ENCODE results near the gene DYNLL2. TPM values are rescaled to one million over a fixed set of nuclear protein-coding genes. Genes with fewer than 3 reads are reported as not detected.

Gene DYNLL2
- total RNA-seq, 4 donors from 2014 or later: 35.6 to 51.0 (median 41.2) TPM

DNA sequence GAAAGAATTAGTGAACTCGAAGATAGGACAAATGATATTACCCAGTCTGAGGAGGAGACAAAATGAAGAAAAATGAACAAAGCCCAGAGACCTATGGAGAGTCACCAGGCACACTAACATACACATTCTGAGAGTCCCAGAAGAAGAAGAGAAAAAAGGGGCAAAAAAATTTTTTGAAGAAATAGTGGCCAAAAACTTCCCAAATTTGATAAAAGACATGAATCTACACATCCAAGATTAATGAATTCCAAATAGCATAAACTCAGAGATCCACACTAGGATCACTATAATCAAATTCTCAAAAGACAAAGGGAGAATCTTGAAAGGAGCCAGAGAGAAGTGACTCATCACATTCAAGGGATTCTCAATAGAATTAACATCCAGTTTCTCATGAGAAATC is 61.6 kb downstream of the DYNLL2 start:
- Histone ChIP-seq H3K36me3 (no peaks in the 10 kb centered on the region), H3K4me1 (no peaks in the 10 kb centered on the region), H3K4me3 (replicated peaks in 1 of 3) (no peak overlapping the region), H3K27ac (no peak overlapping the region), H3K9me3 (no peaks in the 10 kb centered on the region), H3K27me3 (no peaks in the 10 kb centered on the region)
- 85 to 89% methylated on average over 1 of the region's 1 CpG for WGBS, 2 donors
- intact Hi-C loops (cut with DNase I): no loop called here
- DNase-seq: no peak
- TF ChIP-seq POLR2A (IDR thresholded peaks at IDR 0.05): no peak
- TF ChIP-seq, protein P1, sequence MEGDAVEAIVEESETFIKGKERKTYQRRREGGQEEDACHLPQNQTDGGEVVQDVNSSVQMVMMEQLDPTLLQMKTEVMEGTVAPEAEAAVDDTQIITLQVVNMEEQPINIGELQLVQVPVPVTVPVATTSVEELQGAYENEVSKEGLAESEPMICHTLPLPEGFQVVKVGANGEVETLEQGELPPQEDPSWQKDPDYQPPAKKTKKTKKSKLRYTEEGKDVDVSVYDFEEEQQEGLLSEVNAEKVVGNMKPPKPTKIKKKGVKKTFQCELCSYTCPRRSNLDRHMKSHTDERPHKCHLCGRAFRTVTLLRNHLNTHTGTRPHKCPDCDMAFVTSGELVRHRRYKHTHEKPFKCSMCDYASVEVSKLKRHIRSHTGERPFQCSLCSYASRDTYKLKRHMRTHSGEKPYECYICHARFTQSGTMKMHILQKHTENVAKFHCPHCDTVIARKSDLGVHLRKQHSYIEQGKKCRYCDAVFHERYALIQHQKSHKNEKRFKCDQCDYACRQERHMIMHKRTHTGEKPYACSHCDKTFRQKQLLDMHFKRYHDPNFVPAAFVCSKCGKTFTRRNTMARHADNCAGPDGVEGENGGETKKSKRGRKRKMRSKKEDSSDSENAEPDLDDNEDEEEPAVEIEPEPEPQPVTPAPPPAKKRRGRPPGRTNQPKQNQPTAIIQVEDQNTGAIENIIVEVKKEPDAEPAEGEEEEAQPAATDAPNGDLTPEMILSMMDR (IDR thresholded peaks at IDR 0.05): no peak

Other genes starting within 250 kb of the DYNLL2 start
- gene MRPS23, start 233.4 kb upstream of the DYNLL2 start, total RNA-seq: 10 to 100 TPM; 23.6 to 44.3 (median 34.8) TPM
- 10 to 100 TPM; 25.6 to 32.3 (median 29.9) TPM for gene CUEDC1, start 128.0 kb upstream of the DYNLL2 start, total RNA-seq
- gene VEZF1, start 95.2 kb upstream of the DYNLL2 start, total RNA-seq: 100 to 1,000 TPM in 1 of 4 donors, 10 to 100 TPM in 3; 88.5 to 147 (median 91.4) TPM
- 100 to 1,000 TPM; 181 to 266 (median 214) TPM for gene SRSF1, start 76.2 kb upstream of the DYNLL2 start, total RNA-seq
- not detected for gene OR4D1, start 65.0 kb downstream of the DYNLL2 start, total RNA-seq
- gene OR4D2, start 83.6 kb downstream of the DYNLL2 start, total RNA-seq: not detected
- gene EPX, start 109.3 kb downstream of the DYNLL2 start, total RNA-seq: not detected
- 10 to 100 TPM; 11.6 to 24.1 (median 15.2) TPM for gene MKS1, start 135.8 kb downstream of the DYNLL2 start, total RNA-seq
- under 1 TPM in 1 of 4 donors, not detected in 3; 0.27 TPM for gene LPO, start 155.2 kb downstream of the DYNLL2 start, total RNA-seq
- gene MPO, start 197.5 kb downstream of the DYNLL2 start, total RNA-seq: under 1 TPM in 2 of 4 donors, not detected in 2; 0.24 to 0.45 TPM
- 10 to 100 TPM; 19.5 to 35.4 (median 22.1) TPM for gene TSPOAP1, start 245.4 kb downstream of the DYNLL2 start, total RNA-seq